ENCODE measurements around the gene PANK2.

- TF ChIP-seq, protein P1, sequence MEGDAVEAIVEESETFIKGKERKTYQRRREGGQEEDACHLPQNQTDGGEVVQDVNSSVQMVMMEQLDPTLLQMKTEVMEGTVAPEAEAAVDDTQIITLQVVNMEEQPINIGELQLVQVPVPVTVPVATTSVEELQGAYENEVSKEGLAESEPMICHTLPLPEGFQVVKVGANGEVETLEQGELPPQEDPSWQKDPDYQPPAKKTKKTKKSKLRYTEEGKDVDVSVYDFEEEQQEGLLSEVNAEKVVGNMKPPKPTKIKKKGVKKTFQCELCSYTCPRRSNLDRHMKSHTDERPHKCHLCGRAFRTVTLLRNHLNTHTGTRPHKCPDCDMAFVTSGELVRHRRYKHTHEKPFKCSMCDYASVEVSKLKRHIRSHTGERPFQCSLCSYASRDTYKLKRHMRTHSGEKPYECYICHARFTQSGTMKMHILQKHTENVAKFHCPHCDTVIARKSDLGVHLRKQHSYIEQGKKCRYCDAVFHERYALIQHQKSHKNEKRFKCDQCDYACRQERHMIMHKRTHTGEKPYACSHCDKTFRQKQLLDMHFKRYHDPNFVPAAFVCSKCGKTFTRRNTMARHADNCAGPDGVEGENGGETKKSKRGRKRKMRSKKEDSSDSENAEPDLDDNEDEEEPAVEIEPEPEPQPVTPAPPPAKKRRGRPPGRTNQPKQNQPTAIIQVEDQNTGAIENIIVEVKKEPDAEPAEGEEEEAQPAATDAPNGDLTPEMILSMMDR (IDR thresholded peaks at IDR 0.05 in 8 of 11, conservative IDR thresholded peaks at IDR 0.05 in 3 of 11) = no peak
- TF ChIP-seq POLR2A (IDR thresholded peaks at IDR 0.05) (no peak), POLR2AphosphoS5 (IDR thresholded peaks at IDR 0.05) (no peak)
Observed at GRCh38 chr20:3890999-3891929, 2.1 kb downstream of the PANK2 start.

Data from spleen (tissue), 7 donors.